ENCODE measurements around the gene PLXND1.
A peak's percentile ranks its signal among the peaks of the same experiment; 100 is the strongest.

The PLXND1 gene

DNA sequence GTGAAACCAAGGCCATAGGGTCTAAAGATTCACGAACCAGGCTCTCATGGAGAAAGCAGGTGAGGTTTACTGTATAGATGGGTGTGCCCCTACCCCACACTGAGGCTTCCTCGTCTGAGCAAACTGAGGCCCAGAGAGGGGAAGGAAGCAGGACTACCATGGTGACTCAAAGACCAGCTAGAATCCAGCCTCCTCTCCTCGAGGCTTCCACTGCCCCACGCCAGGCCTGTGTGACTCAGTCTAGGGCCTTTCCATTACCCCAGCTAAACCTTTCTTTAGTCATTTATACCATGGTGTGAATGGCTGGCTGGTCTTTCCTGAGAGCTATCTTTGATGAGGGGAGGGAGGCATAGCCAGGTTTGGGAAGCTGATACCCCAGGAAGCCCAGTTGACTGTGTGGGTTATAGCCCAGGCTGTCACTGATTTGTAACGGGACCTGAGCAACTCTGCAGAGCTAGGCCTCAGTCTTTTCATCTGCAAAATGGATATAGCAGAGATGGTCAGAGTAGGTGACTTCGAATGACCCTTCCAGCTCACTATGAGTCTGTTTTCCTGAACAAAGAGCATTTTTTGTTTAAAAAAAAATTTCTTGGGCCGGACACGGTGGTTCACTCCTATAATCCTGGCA is 81.0 kb downstream of the PLXND1 start:
- peak; percentile 18 for DNase-seq (ENCODE audit: low read depth)
- TF ChIP-seq, protein P1, sequence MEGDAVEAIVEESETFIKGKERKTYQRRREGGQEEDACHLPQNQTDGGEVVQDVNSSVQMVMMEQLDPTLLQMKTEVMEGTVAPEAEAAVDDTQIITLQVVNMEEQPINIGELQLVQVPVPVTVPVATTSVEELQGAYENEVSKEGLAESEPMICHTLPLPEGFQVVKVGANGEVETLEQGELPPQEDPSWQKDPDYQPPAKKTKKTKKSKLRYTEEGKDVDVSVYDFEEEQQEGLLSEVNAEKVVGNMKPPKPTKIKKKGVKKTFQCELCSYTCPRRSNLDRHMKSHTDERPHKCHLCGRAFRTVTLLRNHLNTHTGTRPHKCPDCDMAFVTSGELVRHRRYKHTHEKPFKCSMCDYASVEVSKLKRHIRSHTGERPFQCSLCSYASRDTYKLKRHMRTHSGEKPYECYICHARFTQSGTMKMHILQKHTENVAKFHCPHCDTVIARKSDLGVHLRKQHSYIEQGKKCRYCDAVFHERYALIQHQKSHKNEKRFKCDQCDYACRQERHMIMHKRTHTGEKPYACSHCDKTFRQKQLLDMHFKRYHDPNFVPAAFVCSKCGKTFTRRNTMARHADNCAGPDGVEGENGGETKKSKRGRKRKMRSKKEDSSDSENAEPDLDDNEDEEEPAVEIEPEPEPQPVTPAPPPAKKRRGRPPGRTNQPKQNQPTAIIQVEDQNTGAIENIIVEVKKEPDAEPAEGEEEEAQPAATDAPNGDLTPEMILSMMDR (IDR thresholded peaks at IDR 0.05; ENCODE audit: control insufficient read depth, insufficient read depth, low read depth, low read length, missing control alignments) = no peak
- no peak overlapping the region for H3K4me3 ChIP-seq (ENCODE audit: control insufficient read depth, low read depth, low read length)

DNA sequence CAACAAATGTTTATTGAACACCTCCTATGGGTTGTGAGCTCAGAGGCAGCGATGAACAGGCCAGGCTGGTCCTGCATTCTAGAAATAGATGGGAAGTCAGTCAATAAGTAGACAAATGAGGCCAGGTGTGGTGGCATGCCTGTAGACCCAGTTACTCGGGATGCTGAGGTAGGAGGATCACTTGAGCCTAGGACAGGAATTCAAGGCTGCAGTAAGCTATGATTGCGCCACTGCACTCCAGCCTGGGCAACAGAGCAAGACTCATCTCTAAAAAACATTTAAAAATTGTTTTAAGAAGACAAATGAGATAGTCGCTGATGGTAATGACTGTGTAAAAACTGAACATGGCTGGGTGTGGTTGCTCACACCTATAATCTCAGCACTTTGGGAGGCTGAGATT is 82.4 kb downstream of the PLXND1 start:
- no peak for DNase-seq (ENCODE audit: low read depth)
- H3K4me3 ChIP-seq (ENCODE audit: control insufficient read depth, low read depth, low read length) = no peak overlapping the region
- TF ChIP-seq, protein P1 (IDR thresholded peaks at IDR 0.05; ENCODE audit: control insufficient read depth, insufficient read depth, low read depth, low read length, missing control alignments) = no peak

DNA sequence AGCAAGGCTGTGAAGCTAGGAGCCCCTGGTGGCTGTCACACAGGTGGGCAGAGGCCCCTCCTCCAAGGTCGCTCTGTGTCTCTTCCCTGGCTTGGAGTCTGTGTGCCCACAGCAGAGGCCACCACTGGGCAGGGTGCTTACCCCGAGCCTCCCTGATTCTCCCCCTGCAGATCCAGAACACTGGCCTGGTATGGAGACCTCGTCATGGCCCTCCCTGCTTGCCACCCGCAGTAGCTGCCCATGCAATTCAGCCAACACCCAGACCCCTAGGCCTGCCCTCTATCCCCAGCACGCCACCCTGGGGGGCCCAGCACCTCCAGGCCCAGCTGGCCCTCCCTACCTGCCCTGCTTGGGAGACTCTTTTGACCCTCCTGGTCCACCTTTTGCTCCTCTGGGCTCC is 83.5 kb downstream of the PLXND1 start:
- no peak for DNase-seq (ENCODE audit: low read depth)

DNA sequence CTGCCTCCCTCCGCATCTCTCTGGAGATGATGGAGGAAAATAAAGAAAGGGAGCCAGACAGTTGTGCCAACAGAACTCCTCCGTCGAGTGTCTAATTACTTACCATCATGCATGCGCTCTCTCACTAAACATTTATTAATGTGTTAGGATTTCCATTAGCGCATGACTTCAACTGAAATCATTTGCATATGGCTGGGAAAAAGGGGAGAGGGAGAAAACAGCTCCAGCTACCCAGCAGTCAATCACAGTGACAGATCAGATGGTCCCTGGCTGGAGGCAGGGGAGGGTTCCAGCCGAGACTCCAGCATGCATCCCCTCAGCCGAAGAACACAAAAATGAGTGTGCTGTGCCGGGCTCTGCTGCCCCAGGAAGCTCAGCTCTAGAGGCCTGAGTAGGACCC is 84.9 kb downstream of the PLXND1 start:
- H3K4me3 ChIP-seq (ENCODE audit: control insufficient read depth, low read depth, low read length) = no peak overlapping the region
- no peak for DNase-seq (ENCODE audit: low read depth)
- TF ChIP-seq, protein P1 (IDR thresholded peaks at IDR 0.05; ENCODE audit: control insufficient read depth, insufficient read depth, low read depth, low read length, missing control alignments) = no peak

More for the DNA sequence above, 83.5 kb downstream of the PLXND1 start:
- TF ChIP-seq, protein P1 (IDR thresholded peaks at IDR 0.05; ENCODE audit: control insufficient read depth, insufficient read depth, low read depth, low read length, missing control alignments) = no peak
- no peak overlapping the region for H3K4me3 ChIP-seq (ENCODE audit: control insufficient read depth, low read depth, low read length)

DNA sequence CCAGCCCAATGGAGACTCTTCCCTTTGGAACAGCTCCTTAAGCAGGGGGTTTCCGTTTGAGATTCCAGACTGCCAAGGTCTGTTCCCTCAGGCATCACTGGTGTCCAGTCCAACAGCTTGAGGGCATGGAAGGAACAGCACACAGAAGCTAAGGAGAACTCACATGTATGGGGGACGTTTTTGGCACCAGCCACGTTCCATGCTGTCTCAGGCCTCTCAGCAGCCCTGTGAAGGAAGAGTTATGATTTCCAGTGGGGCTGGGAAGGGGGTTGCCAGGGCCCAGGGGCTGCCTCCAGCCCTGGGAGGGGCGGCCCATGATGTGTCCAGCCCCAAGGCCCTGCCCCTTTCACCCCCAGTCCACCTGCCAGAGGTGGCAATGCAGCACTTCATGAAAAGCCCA is 85.5 kb downstream of the PLXND1 start:
- TF ChIP-seq, protein P1 (IDR thresholded peaks at IDR 0.05; ENCODE audit: control insufficient read depth, insufficient read depth, low read depth, low read length, missing control alignments) = no peak
- no peak overlapping the region for H3K4me3 ChIP-seq (ENCODE audit: control insufficient read depth, low read depth, low read length)
- no peak for DNase-seq (ENCODE audit: low read depth)

DNA sequence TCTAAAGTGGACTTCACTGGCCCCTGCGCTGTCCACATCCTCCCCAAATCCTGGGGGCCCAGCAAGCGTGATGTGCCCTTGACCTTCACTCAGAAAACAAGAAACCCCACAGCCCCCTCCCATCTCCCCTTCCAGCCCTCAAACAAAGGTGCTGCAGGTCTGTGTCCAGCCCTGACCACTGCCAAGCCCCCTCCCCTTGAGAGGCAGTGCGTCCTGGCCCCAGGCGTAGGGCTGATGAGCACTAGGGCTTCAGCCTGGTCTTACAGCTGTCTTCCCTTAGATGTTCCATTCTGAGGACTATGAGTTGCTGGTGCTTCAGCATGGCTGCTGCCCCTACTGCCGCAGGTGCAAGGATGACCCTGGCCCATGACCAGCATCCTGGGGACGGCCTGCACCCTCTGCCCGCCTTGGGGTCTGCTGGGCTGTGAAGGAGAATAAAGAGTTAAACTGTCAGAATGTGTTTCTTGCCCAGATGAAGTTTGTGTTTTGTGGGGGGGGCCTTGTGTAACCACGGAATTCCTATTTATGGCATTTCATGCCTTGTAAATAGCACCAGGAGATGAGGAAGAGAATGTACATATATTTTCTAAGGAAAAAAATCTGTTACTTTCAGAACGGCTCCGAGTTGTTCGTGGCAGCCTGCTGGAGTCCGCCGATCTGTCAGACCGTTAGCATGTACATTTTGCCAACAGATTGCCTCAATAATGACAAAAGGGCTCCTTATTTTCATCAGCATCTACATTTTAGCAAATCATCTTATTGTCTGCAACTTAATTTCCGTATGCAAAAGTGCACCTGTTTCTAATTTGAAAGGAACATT is 86.4 kb downstream of the PLXND1 start:
- TF ChIP-seq, protein P1 (IDR thresholded peaks at IDR 0.05; ENCODE audit: control insufficient read depth, insufficient read depth, low read depth, low read length, missing control alignments) = no peak
- DNase-seq (ENCODE audit: low read depth) = no peak
- no peak overlapping the region for H3K4me3 ChIP-seq (ENCODE audit: control insufficient read depth, low read depth, low read length)
